Measurements from ENCODE around the gene SPNS3.

SPNS3 gene

DNA sequence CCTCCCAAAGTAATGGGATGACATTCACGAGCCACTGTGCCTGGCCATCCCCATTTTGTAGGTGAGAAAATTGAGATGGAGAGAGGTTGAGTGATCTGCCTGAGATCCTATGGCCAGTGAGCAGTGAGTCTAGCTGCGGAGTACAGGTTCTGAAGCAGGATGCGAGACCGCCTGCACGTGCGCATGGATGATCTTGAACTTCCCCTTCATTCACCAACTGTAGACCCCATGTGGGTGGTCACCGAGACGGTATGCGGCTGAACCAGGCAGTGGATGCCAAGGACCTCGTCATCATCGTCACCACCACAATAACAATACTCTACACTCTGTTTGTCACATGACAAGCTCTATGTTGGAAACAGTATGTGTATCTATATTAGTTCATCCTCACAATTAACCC is 6.2 kb upstream of the SPNS3 start:
- DNase-seq (ENCODE audit: low read depth, low spot score): no peak

DNA sequence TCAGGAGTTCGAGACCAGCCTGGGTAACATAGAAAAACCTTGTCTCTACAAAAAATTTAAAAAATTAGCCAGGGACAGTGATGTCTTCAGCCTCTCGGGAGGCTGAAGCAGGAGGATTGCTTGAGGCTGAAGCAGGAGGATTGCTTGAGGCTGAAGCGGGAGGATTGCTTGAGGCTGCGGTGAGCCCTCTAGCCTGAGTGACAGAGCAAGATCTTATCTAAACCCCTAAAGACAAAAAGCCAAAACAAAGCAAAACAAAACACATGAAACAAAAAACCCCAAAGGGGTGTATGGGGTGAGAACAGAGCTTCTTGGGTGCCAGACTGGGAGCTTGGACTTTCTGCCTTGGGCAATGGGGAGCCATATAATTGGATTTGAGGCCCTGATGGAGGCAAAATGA is 2.6 kb downstream of the SPNS3 start:
- DNase-seq (ENCODE audit: low read depth, low spot score): no peak

DNA sequence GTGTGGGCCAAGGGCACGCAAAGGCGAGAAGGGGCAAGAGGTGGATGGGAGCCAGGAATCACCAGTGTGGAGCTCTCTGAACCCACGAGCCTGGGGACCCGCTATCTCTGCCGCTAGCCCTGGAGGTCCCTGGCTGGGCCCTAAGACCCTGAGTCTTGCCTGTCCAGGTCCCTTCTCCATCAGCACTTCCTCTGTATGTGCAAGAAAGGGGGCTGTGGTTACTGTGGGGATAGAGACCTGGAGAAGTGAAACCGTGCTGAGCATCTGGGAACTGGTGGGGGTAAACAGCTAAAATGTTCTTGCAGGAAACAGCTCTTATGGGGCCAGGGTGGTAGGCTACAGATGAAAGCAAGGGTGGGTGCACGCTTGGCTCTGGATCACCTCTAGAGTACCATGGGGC is 3.1 kb downstream of the SPNS3 start:
- no peak for DNase-seq (ENCODE audit: low read depth, low spot score)

DNA sequence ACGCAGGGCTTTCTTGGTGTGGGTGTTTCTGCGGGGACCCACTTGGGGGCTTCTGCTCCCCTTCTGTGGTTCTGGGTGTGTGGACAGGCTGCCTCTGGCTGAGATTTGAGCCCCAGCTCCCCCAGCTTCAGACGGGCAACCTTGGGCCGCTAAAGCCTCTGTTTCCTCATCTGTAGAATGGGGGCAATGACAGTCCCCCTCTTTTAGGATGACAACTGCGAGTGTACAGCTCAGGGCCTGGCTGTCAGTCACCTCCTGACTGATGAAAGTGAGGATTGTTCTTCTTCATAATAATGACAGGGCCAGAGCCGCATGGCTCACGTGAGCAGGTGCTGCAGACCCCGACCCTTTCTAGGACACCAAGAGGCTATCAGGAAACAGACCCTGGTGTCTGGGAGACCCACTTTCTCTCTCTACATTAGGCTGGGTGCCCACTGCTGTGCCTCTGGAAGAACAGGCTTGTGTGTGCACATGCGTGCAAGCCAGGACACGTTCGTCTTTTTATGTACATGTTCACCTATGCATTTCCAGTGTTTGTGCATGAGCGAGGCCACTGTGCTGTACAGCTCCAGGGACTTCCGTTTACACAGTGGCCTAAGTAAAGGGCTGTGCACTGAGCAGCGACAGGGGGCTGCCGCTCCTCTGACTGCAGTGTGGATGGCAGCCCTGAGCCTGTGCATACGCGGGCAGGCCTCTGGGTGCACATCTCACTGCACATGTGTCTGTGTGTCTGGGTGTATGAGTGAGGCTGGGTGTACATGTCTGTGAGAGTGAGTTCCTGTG is 4.6 kb downstream of the SPNS3 start:
- DNase-seq (ENCODE audit: low read depth, low spot score): no peak

DNA sequence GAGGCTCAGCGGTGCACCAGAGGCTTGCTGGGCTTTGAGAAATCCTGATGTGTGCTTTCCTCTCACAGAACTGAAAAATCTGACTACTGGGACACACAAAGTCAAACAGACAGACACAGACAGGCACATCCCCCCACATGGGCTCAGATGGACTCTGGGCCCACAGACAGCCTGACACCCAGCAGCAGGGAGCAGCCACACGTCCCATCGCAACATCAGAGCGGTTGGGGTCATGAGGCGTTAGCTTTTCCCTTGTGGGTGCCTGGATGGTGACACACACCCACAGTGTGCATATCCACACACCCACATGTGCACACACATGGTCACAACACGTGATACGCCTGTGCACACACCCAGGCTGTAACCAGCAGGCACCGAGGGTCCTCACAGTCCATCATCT is 6.3 kb downstream of the SPNS3 start:
- DNase-seq (ENCODE audit: low read depth, low spot score): no peak

DNA sequence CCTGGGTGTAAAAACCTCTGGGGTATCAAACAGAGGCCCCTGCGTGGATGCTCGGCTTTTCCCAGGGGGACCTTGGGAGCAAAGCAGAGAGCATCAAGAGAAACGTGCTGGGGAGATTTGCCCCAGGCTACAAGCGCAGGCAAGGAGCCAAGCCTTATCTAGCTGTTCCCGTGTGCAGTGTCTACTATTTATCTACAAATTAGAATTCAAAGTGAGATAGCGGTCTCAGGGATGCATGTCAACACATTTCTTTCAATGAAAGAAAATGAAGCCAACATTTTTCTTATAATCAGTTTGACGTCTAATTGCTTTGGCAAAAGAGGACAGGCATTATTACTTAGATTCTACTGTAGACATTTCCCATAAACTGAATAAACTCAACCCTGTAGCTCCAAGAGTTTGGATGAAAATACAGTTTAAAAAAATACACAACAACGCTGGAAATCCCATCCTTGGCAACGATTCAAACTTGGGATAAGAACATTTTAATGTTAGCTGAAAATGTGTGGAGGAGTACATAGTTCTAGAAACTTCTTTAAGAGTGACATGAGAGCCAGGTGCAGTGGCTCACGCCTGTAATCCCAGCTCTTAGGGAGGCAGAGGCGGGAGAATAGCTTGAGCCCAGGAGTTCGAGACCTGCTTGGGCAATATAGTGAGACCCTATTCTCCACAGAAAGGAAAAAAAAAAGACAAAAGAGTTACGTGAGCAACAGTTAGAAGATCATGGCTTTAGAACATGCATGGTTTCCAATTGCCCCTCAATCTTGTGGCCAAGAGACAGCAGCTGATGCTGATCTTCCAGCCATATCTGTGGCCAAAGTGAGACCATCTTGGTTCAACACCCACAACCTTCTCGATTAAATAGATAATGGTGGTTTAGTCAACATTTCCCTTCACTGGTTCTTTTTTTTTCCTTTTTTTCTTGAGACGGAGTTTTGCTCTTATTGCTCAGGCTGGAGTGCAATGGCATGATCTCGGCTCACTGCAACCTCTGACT is 7.2 kb downstream of the SPNS3 start:
- no peak for DNase-seq (ENCODE audit: low read depth, low spot score)

DNA sequence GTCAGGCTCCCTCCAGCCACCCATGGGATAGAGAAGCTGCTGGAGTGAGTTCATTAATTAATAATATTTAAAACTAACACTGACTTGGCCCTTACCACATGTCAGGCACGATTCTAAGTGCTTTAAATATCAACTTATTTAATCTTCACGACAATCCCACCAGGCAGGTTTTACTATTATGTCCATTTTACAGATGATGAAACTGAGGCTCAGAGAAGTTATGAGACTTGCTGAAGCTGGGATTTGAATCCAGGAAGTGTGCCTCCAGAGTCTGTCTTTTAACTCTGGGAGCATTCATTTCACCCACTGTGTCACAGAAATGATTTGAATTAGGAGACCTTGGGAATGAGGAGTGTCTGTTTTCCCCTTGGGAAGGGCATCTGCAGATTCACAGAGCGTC is 8.8 kb downstream of the SPNS3 start:
- DNase-seq (ENCODE audit: low read depth, low spot score): no peak

DNA sequence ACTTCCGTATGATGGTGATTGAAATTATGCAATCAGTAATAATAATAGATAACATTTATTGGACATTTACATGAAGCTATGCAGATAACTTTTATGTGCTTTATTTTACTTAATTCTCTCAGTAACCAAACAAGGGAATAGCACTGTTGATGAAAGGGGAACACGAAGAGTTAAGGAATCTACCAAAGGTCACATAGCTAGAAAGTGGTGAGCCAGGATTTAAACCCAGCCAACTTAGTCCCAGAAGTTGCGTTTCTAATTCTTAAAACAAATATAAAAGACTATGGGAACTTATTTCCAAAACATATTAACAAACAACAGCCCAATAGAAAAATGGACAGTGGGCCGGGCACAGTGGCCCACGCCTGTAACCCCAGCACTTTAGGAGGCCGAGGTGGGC is 9.7 kb downstream of the SPNS3 start:
- DNase-seq (ENCODE audit: low read depth, low spot score): no peak

DNA sequence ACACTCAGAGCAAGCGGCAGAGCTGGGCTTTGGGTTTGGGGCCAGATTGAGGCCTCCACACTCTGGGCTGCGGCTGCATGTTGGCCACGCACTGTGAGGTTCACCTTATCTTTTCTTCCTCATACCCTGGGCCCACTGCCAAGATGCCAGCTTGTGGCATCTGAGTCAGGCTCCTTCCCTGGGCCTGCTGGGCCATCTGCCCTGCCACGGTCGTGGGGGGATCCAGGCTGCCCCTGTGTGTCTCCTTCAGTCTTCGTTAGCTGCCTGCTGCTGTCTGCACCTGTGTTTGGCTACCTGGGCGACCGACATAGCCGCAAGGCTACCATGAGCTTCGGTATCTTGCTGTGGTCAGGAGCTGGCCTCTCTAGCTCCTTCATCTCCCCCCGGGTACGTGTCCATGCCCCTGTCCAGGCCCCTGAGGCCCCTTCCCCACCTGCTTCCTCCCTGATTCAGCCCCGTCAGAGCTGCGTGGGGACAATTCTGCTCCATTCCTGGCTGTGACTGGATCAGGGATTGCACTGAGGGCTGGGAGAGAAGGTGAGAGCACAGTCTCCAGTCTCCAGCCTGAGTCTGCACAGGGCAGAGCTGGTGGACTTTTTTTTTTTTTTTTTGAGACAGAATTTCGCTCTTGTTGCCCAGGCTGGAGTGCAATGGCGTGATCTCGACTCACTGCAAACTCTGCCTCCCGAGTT is 11.2 kb downstream of the SPNS3 start:
- DNase-seq (ENCODE audit: low read depth, low spot score): no peak

DNA sequence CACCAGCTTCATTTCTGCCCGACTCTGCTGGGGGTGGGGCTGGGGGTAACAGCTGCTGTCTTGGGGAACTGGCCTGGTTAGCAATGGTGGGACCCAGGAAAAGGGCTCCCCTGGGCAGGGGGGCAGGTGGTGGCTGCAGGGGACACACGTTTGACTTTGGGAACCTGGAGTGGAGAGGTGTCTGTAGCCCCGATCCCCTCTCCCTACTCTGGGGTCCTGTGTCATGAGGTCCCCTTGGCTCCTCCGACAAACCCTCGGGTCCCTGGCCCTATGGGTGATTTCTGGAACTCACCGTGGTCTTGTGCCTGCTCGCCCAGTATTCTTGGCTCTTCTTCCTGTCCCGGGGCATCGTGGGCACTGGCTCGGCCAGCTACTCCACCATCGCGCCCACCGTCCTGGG is 12.0 kb downstream of the SPNS3 start:
- DNase-seq (ENCODE audit: low read depth, low spot score): no peak

DNA sequence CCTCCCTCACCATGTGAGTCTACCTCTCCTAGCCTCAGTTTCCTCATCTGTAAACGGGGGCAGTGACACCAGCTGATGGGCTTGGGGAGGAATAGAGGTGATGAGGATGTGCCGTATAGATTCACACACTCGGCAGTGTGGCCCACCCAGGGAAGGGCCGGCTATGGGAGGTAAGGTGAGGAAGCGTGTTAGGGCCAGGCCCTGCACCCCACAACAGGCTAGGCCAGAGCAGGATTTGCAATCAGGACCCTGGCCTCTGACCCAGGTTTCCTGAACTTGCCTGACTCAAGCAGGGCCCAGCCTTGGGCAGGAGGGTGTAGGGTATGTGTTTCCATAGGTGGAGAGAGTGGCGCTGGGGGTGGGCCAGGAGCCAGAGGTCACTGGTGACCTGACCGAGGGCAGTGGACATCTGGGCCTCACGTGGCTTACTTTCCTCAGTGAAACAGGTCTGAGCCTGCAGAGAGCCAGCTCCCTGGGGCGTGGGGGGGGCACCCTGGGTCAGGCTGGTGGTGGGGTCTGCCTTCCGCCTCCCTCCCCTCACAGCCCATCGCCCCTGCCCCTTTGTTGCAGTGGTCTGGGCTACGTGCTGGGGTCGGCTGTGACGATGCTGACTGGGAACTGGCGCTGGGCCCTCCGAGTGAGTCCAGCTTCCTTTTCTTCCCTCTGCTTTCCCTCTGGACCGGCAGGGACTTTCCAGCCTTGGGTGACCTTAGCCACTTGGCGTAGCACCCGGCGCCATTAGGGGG is 12.8 kb downstream of the SPNS3 start:
- DNase-seq (ENCODE audit: low read depth, low spot score): no peak

DNA sequence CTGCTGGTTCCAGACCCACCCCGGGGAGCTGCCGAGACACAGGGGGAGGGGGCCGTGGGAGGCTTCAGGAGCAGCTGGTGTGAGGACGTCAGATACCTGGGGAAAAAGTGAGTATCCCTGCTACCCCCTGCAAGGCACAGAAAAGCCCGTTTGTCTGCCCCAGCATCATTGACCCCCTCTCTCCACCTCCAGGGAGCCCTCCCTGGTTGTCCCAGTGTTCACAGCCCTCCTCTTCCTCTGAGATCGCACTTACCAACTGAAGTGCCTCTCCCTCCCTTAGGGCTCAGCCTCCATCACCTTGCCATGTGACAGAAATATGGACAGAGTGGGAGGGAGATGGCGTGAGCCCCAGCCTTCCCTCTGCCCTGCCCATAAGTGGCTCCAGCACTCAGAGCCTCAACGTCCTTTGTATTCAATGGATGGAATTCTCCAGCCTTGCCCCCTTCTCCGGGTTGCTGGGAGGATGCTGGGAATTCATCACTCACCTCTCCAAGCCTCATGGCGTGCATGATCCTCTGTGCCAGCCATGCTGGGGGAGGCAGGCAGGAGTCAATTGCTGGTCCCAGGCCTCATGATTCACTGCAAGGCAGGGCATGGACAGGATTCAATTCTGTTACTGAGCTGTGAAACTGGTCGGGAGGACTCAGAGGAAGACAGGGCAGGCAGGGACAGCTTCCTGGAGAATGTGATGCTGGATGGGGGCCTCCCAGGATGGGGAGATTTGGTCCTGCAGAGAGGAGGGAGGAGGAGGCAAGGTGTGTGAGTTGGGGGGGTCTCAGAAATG is 14.6 kb downstream of the SPNS3 start:
- no peak for DNase-seq (ENCODE audit: low read depth, low spot score)

DNA sequence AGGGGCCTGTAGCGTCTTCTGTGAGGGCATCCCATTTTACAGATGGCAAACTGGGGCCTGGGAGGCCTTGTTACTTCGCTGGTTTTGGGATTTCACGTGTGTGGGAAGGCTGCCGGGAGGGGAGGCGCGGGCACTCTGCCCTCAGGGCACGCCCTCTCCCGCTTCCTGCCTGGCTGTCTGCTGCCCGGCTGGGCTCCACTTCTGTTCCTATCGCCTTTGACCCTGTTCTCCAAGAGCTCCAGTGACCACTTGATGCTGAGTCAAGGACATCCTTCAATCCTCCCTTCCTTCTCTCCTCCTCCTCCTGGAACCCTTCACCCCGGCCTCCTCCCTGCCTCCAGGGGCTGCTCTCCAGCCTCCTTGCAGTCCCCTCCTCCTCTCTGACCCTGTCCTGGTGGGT is 16.0 kb downstream of the SPNS3 start:
- DNase-seq (ENCODE audit: low read depth, low spot score): no peak

DNA sequence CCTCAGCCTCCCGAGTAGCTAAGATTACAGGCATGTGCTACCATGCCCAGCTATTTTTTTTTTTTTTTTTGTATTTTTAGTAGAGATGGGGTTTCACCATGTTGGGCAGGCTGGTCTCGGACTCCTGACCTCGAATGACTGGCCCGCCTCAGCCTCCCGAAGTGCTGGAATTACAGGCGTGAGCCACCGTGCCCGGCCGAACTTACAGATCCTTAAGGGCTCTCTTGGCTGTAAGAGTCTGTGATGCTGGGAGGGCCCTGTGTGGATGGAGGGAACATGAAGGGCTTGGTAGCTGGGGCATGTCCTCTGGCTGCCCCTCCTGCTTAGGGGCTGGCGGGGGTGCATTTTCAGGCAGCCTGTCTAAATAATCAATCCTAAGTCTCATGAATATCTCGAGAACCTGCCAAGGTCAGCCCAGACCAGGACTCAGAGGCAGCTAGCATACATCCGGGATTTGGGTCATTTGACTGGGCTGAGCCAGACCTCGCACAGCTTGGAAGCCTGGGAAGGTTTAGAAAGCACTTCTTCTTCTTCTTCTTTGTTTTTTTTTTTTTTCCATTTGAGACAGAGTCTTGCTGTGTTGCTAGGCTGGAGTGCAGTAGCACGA is 17.1 kb downstream of the SPNS3 start:
- DNase-seq (ENCODE audit: low read depth, low spot score): no peak

DNA sequence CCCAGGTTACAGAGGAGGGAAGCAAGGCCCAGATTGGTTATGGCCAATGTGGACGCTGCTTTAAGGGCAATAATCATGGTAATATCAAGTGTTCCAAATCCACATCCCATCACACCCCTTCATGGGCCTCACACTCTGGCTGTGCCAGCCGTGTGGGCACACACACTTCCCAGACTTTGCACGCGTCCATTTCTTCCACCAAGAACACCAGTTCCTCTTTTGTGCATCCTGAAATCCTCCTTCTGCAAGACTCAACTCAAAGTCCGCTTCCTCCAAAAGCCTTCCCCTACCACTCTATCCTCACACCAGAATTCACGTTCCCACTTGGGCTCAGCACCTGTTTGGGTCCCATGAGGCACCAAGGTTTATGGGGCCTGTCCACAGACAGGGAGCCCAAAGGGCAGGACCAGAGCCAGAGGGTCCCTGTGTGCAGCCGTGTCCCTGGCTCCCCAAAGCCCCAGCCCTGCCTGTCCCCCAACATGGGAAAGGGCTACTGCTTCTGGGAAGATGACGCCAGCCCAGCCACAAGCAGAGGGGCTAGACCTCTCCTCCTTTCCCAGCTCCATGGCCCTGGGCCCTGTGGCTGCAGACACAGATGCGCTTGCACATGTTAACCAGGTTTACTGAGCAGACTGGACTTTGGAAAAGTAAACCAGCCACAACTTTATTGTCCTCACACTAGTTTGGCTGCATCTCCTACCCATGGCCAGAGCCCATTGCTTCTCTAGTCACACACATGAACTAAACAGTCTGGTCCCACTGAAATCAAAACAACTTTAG is 20.3 kb downstream of the SPNS3 start:
- DNase-seq (ENCODE audit: low read depth, low spot score): no peak

DNA sequence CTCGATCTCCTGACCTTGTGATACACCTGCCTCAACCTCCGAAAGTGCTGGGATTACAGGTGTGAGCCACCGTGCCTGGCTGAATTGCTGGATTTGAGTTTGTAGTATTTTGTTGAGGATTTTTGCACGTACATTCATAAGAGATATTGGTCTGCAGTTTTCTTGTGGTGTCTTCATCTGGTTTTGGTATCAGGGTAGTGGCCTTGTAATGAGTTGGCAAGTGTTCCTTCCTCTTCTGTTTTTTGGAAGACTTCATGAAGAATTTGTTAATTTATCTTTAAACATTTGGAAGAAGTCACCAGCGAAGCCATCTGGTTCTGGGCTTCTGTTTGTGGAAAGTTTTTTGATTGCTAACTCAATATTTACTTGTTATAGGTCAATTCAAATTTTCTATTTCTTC is 26.9 kb downstream of the SPNS3 start:
- no peak for DNase-seq (ENCODE audit: low read depth, low spot score)

DNA sequence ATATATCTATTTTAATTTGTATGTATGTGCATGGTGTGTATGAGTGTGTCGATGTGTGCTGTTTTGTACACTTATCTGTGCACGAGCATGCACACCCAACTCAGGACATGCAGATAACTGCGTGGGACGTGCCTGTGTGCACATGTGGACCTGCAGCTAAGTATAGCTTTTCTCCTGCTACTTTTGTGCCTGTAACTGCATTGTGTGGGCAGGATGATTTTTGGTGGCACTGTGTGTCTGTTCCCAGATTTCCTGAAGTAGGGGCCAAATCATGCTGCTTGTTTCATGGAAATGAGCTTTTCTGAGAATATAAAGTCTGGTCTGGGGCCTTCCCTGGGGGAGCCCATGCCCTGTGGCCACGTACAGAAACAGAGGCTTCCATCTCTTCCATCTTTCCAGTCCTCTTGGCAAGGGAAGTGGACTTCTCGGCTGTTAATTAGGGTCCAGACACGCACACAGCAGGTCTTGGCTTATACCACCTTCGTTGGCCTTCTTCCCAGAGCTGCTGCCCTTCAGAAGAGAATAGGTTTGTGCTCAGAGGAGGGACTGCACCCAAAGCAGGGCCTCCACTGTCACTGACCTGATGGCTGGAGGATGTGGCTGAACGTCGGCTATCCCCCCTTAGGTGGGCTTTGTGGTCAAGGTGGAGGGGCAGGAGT is 30.2 kb downstream of the SPNS3 start:
- DNase-seq (ENCODE audit: low read depth, low spot score): no peak

DNA sequence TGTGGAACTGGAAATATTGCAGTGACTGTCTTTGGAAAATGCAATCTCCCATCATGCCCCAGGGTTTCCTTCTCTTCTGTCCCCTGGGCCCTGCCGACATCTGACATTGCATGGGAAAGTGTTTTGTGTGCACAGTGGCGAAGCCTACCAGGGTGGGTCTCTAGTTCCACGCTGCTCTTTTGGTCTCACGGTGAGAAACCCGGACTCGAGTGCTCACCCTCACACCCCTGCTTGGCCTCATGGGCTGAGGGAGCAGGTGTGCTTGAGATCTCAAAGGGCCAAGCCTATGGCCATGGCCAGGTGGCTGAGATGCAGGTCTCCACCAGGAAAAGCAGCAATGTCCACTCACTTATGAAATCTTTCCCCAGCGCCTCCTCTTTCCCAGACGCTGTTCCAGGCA is 32.0 kb downstream of the SPNS3 start:
- no peak for DNase-seq (ENCODE audit: low read depth, low spot score)

DNA sequence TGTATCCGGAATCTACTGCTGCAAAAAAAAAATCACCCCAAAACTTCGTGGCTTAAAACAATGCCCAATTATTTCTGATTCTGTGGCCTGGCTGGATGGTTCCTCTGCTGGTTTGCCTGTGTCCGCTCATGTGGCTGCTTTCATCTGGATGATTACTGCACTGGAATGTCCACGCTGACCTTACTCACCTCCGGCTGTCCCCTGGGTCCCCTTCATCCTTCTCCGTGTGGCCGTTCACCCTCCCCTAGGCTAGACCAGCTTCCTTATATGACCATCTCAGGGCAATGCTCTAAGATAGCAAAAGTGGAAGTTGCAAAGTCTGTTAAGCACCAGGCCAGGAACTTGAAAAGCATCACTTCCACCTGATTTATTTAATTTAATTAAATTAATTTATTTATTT is 33.5 kb downstream of the SPNS3 start:
- no peak for DNase-seq (ENCODE audit: low read depth, low spot score)

Measured in brain pericyte (primary cell).